Measurements from ENCODE around the gene MACO1. TPM values are rescaled to one million over a fixed set of nuclear protein-coding genes. Genes with fewer than 3 reads are reported as not detected.

Gene MACO1
- polyA plus RNA-seq, 10 donors = 15.3 to 21.2 (median 18.5) TPM

DNA sequence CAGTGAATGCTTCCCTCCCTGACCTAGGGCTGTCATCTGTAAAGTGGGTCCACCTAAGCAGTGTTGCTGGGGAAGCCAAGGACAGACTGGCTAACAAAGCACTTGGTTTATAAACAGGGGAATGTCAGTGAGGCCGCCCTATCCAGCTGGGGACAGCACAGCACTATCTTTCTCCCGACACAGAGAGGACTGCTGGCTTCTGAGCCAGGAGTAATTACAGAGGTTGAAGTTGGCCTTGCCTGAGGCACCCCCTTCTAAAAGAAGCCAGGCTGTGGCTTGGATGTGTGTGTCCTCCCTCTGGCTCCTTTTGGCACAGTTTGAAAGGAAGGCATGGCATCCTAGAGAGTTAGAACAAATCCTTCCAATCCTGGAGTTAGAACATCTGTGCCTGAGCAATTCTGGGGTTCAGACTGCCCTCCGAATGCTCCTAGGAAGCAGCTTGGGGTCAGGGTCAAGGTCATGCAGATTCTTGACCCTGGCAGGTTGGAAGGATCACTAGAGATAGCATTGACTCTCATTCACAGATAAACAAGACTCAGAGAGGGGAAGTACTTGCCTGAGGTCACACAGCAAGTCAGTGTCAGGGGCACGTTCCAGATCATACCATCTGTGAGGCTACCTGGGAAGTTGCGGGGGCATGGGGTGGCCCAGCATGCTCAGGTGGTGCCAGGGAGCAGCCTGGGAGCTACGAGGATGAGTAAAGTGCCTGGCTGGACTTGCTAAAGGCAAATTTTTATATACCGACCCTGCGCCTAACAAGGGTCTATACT is 111.4 kb downstream of the MACO1 start:
- DNase-seq = no peak

DNA sequence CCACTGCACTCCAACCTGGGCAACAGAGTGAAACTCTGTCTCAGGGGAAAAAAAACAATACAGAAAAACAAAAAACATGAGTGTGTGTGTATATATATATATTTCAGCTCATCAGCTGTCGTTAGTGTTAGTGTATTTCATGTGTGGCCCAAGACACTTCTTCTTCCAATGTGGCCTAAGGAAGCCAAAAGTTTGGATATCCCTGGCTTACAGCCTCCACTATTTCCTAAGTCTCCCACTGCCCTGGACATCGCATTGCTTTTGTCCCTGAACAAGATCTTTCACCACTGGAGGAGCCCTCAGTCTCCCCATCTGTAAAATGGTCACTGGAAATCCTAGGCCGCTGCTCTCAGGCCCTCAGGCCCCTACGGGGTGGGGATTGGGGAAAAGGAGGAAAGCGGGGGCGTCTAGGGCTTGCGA is 112.3 kb downstream of the MACO1 start:
- no peak for DNase-seq

DNA sequence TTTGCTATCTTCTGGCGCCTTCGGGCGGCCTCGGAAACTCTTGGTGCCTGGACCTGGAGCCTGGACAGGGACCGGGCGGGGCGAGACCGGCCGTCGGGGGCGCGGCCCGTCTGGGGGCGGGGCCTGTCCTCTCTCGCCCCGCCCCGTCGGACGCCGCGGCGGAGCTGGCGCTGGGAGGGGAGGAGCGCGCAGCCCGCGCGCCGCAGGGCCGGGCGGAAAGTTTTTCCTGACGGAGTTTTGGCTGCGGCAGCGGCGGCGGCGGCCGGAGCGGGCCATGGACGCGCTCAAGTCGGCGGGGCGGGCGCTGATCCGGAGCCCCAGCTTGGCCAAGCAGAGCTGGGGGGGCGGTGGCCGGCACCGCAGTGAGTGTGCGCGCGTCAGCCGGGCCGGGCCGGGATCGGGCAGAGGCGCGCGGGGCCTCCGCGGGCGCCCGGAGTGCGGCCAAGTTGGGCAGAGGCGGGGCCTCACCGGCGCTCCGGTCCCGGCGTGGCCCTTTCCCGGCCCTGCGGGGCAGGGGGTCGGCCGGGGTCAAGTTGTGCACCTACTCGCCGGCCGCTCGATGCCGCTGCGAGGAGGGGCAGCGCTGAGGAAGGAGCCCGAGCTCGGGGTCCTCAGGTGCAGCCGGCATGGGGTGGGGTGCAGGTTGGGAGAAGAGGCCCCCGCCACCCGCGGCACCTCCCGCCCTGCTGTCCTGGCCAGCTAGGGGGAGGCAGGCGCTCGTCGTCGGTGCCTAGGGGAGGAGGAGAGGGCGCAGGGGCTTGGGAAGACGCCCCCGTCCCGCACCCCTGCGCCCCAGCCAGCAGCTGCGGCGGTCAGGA is 112.9 kb downstream of the MACO1 start, which contains the start of gene LDLRAP1:
Gene LDLRAP1, plus strand, starts transcription at position 182 of the 818 bp plus-strand sequence. Its CDS starts 93 bp downstream, at position 275.
- peak; percentile 71 to 92 (median 87) for DNase-seq

DNA sequence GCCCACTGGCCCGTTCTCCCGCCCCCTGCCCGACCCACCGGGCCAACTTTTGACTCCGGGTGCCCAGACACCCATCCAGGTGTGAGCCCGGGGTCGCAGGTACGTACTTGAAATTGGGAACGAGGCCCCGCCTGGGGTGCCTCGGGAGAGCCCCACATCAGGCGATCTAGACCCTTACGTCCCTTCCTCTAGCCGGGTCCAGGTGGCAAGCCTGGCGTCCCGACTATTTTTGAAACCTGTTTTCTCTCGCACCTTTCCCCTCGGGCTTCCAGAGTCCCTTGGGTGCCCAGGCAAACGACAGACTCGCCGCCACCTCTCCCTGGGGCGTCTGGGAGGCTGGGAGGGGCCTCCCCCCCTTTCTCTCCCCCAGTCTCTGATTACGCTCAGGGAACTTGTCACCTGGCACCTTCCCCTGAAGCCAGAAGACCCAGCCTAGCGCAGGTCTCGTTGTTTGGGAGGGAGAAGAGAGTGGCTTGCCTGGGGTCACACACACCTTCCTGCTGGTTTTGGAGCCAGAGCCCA is 113.6 kb downstream of the MACO1 start:
- no peak for DNase-seq

DNA sequence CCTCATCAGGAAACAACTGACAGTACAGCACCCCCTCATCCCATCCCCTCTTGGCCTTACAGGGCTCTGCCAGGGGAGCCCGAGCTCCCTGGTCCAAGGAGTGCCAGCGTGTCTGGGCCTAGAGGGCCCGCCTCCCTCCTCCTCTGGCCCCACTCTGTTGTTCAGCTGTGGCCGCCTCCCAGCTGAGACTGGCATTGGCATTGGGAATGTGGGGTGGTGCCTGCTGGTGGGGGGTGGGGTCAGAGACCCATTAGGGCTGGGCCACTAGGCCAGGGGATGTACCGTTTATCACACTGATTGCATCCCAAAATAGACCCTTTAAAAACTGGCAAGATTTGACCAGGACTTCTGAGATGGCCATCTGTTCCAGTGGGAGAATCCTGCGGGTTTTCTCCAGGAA is 114.1 kb downstream of the MACO1 start:
- DNase-seq = peak in 1 of 3 donors; percentile 36

DNA sequence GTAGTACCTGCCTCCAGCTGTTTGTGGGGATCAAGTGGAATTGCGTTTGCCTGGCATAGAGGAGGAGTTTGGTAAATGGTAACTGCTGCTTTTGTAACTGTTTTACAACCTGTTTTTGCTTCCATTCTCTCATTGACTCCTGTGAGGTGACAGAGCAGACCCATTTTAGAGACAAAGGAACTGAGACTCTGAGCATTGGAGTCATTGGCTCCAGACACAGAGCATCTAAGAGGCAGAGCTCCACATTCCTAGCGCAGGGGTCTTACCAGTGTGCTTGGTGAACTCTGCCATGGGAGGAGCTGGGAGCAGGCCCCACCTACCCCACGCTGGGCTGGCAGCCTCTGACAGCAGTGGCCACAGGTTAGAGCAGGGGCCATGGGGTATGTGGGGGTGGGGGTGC is 115.1 kb downstream of the MACO1 start:
- DNase-seq = no peak

DNA sequence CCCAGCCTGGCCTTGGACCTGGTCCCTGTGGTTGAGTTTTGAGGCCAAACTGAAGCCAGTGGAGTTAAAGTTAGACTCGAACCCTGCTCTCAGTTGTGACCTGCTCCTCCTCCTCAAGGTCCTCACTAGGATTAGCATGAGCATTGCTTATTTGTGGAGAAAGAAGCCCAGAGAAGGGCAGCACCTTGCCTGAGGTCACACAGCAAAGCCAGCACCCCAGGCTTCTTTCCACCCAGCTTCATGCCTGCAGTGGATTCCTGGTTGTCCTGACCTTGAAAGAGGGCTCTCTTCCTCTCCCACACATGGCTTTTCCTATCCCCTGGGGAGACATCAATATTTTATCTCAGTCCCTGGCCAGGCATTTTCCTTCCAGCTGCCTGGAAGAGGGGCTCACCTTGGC is 115.5 kb downstream of the MACO1 start:
- DNase-seq = no peak

DNA sequence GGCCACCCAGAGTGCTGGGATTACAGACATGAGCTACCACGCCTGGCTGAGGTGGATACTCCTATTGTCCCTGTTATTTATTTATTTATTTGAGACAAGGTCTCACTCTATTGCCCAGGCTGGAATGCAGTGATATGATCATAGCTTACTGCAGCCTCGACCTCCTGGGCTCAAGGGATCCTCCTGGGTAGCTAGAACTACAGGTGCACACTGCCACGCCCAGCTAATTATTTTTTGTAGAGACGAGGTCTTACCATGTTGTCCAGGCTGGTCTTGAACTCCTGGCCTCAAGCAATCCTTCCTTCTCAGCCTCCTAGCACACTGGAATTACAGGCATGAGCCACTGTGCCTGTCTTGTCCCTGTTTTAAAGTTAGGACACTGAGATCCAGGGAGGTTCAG is 117.9 kb downstream of the MACO1 start:
- no peak for DNase-seq

DNA sequence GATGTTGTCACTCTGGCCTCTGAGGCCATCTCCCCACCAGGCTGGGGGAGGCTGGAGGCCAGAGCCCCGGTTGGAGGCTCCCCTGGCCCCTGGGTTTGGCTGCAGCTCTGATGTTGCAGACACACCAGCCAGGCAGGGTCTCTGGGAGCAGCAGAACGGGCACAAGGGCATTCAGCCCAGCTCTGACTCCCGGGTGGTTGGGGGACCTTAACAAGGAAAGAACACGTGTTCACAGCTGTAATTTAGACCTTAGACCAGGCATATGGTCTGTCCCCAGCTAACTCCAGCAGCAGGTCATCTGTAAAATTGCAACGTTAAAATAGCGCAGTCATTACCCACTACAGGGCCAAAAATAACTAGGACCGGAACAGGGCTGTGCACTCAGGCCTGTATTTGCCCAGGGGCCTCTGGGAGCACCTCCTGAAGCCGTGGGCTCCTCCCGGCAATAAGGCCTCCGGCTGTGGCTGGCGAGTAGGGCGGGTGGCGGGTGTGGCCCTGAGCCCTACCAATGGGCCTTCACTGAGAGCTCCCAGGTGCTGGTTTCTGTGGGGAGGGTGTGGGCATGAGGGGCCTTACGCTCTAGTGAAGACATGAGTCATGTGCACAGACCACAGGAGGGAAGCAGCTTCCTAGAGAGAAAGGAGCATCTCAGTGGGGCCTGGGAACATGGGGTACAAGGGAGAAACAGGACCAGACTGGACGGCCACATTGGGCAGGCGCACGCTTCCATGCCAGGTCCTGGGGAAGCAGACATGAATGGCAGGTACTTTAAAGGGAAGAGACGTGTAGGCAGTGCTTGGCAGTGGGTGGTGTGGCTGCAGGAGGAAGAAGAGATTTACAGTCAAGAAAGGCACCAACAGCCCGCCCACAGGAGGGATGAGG is 118.8 kb downstream of the MACO1 start:
- peak in 1 of 3 donors; percentile 34 for DNase-seq

Other genes with a start within 250 kb of the MACO1 start
- 10 to 100 TPM; 51.5 to 65.1 (median 54.3) TPM for gene SYF2, start 198.4 kb upstream of the MACO1 start, polyA plus RNA-seq (ENCODE audit: insufficient read length in 10 of 10)
- gene RSRP1, start 183.4 kb upstream of the MACO1 start, polyA plus RNA-seq (ENCODE audit: insufficient read length in 10 of 10) = 100 to 1,000 TPM in 1 of 10 donors, 10 to 100 TPM in 9; 39.9 to 111 (median 58.1) TPM
- 1 to 10 TPM in 2 of 10 donors, under 1 TPM in 8; 0.15 to 1.2 (median 0.63) TPM for gene RHD, start 158.4 kb upstream of the MACO1 start, polyA plus RNA-seq (ENCODE audit: insufficient read length in 10 of 10)
- gene TMEM50A, start 92.6 kb upstream of the MACO1 start, polyA plus RNA-seq (ENCODE audit: insufficient read length in 10 of 10) = 10 to 100 TPM; 59.1 to 78.3 (median 66.4) TPM
- gene RHCE, start 10.1 kb upstream of the MACO1 start, polyA plus RNA-seq (ENCODE audit: insufficient read length in 10 of 10) = 1 to 10 TPM in 7 of 10 donors, under 1 TPM in 3; 0.47 to 3.1 (median 1.3) TPM
- 10 to 100 TPM; 11.4 to 19.3 (median 14.2) TPM for gene LDLRAP1, start 112.7 kb downstream of the MACO1 start, polyA plus RNA-seq (ENCODE audit: insufficient read length in 10 of 10)
- 10 to 100 TPM in 9 of 10 donors, 1 to 10 TPM in 1; 9.1 to 15.4 (median 12.1) TPM for gene MAN1C1, start 185.9 kb downstream of the MACO1 start, polyA plus RNA-seq (ENCODE audit: insufficient read length in 10 of 10)

Measured in muscle of back (tissue), 11 donors.